A673 (cell line): Measurements from ENCODE around the gene AKAP7. TPM values are rescaled to one million over a fixed set of nuclear protein-coding genes. Genes with fewer than 3 reads are reported as not detected.

Source experiments
- BruUV-seq: library from RNA; stranded (reverse); fragments of 400-500 nt; replicated peaks from 2 replicates; lab custom pipeline; 2021; lab: Mats Ljungman, UMichigan
- CTCF ChIA-PET: fragments of 300-600 bp; sonication (Branson Sonifier 250); formaldehyde crosslinking; loops from one replicate; lab custom pipeline; 2022; ENCODE audit warnings: antibody characterized with exemption; lab: Charles Lee
- POLR2A ChIA-PET: fragments of 300-600 bp; sonication (Branson Sonifier 250); formaldehyde crosslinking; loops from one replicate; lab custom pipeline; 2022; ENCODE audit warnings: antibody characterized with exemption; ENCODE audit not compliant: low non-redundant PET; lab: Charles Lee
- DNase-seq: peaks from one replicate; pipeline ENCODE4 v3.0.0-alpha.2; 2015; ENCODE audit warnings: low spot score
- H3K27ac ChIP-seq: fragments of 200-600 bp; sonication (generic); 2 replicates; pipeline ENCODE4 v1.5.1; 2016; ENCODE audit warnings: mixed run types, low read depth, mild to moderate bottlenecking, mixed read lengths, antibody characterized with exemption, low read length; ENCODE audit not compliant: poor library complexity, severe bottlenecking
- H3K27me3 ChIP-seq: fragments of 200-600 bp; sonication (generic); replicated peaks from 2 replicates; pipeline ENCODE4 v1.6.1; 2017; ENCODE audit warnings: mixed run types, low read depth, mild to moderate bottlenecking, mixed read lengths, antibody characterized with exemption, low read length; ENCODE audit not compliant: insufficient read depth, poor library complexity
- H3K36me3 ChIP-seq: fragments of 200-600 bp; sonication (generic); 2 replicates; pipeline ENCODE4 v1.6.1; 2016; ENCODE audit warnings: mixed run types, mild to moderate bottlenecking, mixed read lengths, antibody characterized with exemption, low read length; ENCODE audit not compliant: insufficient read depth, poor library complexity, severe bottlenecking
- H3K4me1 ChIP-seq: fragments of 200-600 bp; sonication (generic); 2 replicates; pipeline ENCODE4 v1.6.1; 2017; ENCODE audit warnings: mixed run types, mild to moderate bottlenecking, mixed read lengths, antibody characterized with exemption, low read length; ENCODE audit not compliant: insufficient read depth, poor library complexity, severe bottlenecking
- H3K4me3 ChIP-seq: fragments of 200-600 bp; sonication (generic); 2 replicates; pipeline ENCODE4 v1.5.1; 2016; ENCODE audit warnings: low read depth, mixed run types, mild to moderate bottlenecking, mixed read lengths, low read length; ENCODE audit not compliant: poor library complexity, severe bottlenecking
- H3K9me3 ChIP-seq: fragments of 200-600 bp; sonication (generic); 2 replicates; pipeline ENCODE4 v1.6.1; 2016; ENCODE audit warnings: mixed run types, low read depth, mild to moderate bottlenecking, mixed read lengths, antibody characterized with exemption, low read length; ENCODE audit not compliant: poor library complexity, severe bottlenecking
- CTCF ChIP-seq: fragments of 300-800, 200-600 bp; sonication (generic); conservative IDR thresholded peaks from 2 replicates; pipeline ENCODE4 v1.5.1; 2017; ENCODE audit warnings: low read depth, mild to moderate bottlenecking, antibody characterized with exemption, low read length, moderate library complexity, mixed read lengths
- EZH2 ChIP-seq: fragments of 200-600 bp; sonication (generic); IDR thresholded peaks from 2 replicates; pipeline ENCODE4 v1.6.1; 2017; ENCODE audit warnings: borderline replicate concordance, low read depth, mild to moderate bottlenecking, mixed read lengths, antibody characterized with exemption, low read length; ENCODE audit not compliant: poor library complexity, severe bottlenecking
- intact Hi-C: fragments of 100-400 bp; cut with micrococcal nuclease; formaldehyde crosslinking; loops from one replicate; pipeline ENCODE4 v1.10.0; 2022; ENCODE audit not compliant: unreplicated experiment
- total RNA-seq: library from RNA; stranded (reverse); gene quantifications from 2 replicates; pipeline ENCODE4 v1.2.3, GENCODE V29; 2021

Gene AKAP7
- total RNA-seq, 1 experiment from 2014 or later: 59.5 TPM

GRCh38 chr6:131269565-131270391 lies 134.5 kb downstream of the AKAP7 start:
- intact Hi-C loops: no loop called here
- BruUV-seq: no TSS peak
- Histone ChIP-seq H3K27ac (no peak overlapping the region), H3K9me3 (peaks cover 25% of the 10 kb centered on the region), H3K4me3 (no peak overlapping the region), H3K4me1 (peaks cover 20% of the 10 kb centered on the region), H3K36me3 (peaks cover 45% of the 10 kb centered on the region), H3K27me3 (no peaks in the 10 kb centered on the region)
- TF ChIP-seq CTCF: no peak
- no peak for TF ChIP-seq EZH2
- POLR2A ChIA-PET: no interaction called here
- DNase-seq: no peak
- CTCF ChIA-PET: no interaction called here

GRCh38 chr6:131270534-131270933 lies 135.3 kb downstream of the AKAP7 start:
- CTCF ChIA-PET: no interaction called here
- no peak for DNase-seq
- POLR2A ChIA-PET: no interaction called here
- Histone ChIP-seq H3K27ac (no peak overlapping the region), H3K36me3 (peaks cover 45% of the 10 kb centered on the region), H3K4me1 (peaks cover 16% of the 10 kb centered on the region), H3K27me3 (no peaks in the 10 kb centered on the region), H3K9me3 (peaks cover 25% of the 10 kb centered on the region), H3K4me3 (no peak overlapping the region)
- intact Hi-C loops: no loop called here
- no TSS peak for BruUV-seq
- TF ChIP-seq EZH2 (no peak), CTCF (no peak)

DNA sequence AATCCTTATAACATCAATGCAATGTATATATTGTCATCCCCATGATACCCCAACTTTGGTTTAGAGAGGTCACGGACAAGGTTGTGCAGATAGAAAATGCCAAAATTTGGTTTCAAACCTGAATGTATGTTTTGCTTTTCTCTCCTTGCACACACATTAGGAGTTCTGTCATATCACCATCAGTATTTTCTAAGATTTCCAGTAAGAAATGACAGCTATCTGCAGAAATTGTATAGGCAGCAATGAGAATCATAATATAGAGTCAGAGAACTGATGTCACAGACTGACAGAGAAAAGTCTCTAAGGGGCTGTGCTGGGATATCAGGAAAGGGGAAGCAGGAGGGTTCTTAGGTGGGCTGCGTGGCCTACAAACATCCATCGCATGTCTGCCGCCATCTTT lies 140.0 kb downstream of the AKAP7 start:
- Histone ChIP-seq H3K27ac (no peak overlapping the region), H3K9me3 (peaks cover 14% of the 10 kb centered on the region), H3K27me3 (no peaks in the 10 kb centered on the region), H3K4me3 (no peak overlapping the region), H3K36me3 (peaks cover 22% of the 10 kb centered on the region), H3K4me1 (peaks cover 4% of the 10 kb centered on the region)
- POLR2A ChIA-PET: no interaction called here
- CTCF ChIA-PET: no interaction called here
- intact Hi-C loops: no loop called here
- no peak for DNase-seq
- no TSS peak for BruUV-seq
- TF ChIP-seq EZH2 (no peak), CTCF (no peak)
